Stimulated activated CD8-positive, alpha-beta memory T cell treated with anti-CD3 and anti-CD28 coated beads, Interleukin-7, amount 100 ng/mL, for 1 hour (primary cell): ENCODE data around the gene TRABD2B.

Experiments used
- DNase-seq, 2 donors: peaks; one replicate each; pipeline ENCODE4 v3.0.0-alpha.2; 2020; ENCODE audit warnings: low read depth in 2 of 2

TRABD2B gene

DNA sequence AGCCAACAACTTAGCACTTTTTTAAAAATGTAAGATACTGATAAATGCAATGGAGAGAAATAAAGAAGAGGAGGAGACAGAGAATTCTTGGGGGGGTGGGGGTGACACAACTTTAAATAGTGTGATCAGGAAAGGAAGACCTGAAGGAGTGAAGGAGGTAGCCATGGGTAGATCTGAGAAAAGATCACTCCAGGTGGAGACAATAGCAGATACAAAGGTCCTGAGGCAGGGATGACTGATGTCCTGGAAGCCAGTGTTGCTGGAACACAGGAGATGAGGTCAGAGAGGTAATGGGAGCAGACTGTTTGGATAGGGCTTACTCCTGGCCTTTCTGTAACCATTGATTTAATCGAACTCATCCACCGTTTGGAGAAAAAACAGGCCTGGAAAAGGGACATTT is 24.6 kb upstream of the TRABD2B start:
- DNase-seq = no peak

DNA sequence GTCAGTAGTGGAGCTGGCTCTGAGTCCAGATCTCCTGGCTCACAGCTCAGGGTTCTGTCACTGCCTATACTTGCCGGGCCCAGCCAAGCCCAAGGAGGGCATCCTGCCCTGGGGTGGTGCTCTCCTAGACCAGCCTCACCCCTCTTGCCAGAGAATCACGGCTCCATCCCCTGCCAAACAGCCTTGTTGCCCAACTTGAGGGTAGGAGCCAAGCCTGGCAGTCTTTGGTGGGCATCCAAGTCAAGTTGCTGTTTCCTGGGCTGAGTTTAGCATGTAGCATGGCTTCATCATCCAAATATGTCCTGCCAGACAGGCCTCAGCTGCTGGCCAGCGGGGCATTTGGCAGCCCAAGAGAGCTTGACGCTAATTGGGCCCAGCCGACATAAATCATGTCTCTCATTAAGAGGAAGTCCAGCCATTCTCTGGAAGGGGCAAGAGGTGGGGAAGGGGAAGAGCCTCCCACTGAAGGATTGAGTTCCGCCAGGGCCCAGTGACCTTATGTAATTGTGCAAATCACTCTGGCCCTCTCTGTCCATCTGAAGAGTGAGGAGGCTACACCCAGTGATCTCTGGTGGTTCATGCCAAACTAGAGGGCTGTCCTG is 22.6 kb upstream of the TRABD2B start:
- DNase-seq = no peak

DNA sequence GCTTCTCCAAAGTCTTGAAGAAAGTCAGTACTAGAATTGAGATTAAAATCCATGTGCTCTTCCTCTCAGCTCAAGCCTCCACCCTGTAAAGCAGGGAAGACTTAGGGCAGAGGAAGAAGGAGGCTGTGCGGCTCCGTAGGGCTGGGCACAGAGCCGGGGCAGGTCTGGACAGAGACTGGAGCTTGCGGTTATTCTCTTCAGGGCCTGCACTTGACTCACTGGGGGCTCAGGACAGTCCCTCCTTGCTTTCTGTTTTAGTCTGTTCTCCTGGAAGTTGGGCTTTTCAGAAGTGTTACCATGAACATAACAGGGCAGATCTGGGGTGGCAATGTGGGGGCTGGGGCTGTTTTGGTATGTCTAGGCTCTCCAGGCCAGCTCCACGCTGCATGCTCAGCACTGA is 21.6 kb upstream of the TRABD2B start:
- DNase-seq = no peak

DNA sequence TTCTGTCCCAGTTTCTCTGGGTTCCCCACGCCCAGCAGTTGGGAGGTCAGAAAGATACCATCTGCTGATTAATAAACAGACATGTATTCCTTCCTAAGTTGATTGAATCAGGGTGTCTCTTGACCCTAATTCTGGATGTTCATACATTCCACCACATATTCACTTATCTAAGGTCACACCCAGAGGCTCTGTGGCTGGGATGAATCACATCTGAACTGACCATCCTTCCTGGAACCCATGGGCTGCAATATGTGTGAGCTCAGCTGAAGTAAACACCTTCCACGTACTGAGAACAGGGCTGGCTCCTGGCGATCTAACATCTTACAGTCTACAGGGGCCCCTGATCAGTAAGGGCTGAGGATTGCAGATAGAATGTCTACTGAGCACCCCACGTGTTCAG is 20.5 kb upstream of the TRABD2B start:
- no peak for DNase-seq

DNA sequence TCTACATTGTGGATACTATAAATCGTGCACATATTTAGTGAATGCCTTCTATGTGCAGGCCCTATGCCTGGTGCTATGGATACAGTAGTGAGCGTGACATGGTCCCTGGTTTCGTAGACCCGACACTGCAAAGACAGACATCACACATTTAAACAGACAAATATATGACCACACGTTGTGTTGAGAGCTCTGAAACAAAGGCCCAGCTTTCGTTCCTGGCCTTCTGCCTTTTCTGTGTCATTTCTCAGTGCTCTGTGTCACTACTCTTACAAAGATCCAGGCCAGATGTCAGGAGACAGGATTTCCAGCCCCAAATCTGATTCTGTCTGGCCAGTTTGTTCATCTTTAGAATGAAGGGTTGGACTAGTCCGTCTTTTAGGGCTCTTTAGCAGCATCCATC is 19.3 kb upstream of the TRABD2B start:
- no peak for DNase-seq

DNA sequence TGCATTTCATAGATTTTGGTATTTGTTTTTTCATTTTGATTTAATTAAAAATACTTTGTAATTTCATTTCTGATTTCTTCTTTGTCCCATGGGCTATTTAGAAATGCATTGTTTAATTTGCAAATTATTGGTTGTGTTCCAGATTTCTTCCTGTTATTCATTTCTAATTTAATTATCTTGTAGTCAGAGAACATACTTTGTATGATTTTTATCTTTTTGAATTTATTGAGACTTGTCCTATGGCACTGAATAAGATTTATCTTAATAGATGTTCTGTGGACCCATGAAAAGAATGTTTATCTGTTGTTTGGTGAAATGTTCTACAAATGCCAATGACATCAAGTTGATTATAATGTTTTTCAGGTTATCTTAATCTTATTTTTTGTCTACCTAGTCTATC is 16.1 kb upstream of the TRABD2B start:
- no peak for DNase-seq

DNA sequence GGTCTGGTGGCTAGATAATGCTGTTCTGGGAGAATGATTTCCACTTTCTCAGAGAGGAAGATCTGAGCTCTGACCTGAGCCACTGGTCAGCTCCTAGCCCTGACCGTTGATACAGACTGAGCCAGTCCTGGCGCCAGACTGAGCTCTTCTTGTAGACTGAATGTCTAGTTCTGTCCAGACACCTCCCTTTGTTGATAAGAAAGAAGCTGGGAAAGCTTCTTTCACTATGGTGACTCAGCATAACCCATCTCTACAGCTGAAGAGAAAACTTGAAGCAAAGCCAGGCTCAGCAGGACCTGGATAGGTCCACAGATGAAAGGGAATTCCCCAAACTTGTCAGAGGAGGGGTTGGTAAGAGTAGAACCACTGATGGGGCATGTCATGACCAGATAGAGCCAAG is 9.9 kb upstream of the TRABD2B start:
- no peak for DNase-seq

DNA sequence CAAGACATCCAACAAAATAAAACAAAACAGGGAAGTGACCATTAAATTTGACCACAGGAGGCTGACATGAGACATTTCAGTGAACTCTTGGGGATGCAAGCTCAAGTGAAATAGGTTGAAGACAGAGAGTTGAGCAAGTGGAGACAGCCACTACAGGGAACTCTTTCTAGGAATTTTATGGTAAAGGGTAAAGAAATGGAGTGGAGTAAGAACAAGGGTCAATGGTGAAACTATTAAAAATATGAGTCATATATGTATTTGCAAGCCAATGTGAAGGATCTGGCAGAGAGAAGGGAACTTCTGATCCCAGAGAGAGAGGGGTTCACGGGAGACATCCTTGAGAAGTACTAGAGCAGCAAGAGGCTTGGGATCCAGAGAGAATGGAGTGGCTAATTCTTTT is 9.1 kb upstream of the TRABD2B start:
- DNase-seq = no peak

DNA sequence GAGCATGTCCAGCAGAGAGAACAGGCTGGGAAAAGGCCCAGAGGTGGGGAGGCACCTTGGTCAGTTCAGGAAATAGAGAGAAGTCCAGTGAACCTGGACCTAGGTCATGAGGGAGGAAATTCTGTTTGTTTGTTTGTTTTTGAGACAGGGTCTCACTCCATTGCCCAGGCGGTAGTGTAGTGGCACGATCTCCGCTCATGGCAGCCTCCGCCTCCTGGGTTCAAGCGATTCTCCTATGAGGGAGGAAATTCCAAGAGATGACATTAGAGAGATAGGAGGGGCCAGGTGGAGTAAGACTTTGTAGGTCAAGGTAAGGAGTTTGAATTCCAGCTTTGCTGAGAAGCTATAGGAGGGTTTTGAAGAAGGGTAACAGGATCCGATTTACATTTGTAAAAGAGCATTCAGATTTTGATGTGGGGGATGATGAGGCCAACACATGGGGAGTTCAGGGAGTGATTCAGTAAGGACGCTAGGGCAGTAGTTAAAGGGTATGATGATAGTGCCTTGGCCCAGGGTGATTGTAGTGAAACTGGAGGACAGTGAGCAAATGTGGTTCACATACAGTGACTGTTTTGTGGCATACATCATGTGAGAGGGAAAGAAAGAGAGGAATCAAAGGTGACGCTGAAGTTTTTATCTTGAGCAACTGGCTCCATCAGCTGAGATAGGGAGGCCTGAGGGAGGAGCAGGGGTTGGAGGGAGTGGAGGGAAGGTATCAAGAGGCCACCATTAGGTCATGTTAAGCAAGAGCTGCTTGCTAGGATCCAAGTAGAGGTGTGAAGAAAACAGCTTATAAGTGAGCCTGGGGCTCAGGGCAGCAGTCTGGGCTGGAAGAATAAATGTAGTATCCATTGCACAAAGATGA is 8.3 kb upstream of the TRABD2B start:
- no peak for DNase-seq

DNA sequence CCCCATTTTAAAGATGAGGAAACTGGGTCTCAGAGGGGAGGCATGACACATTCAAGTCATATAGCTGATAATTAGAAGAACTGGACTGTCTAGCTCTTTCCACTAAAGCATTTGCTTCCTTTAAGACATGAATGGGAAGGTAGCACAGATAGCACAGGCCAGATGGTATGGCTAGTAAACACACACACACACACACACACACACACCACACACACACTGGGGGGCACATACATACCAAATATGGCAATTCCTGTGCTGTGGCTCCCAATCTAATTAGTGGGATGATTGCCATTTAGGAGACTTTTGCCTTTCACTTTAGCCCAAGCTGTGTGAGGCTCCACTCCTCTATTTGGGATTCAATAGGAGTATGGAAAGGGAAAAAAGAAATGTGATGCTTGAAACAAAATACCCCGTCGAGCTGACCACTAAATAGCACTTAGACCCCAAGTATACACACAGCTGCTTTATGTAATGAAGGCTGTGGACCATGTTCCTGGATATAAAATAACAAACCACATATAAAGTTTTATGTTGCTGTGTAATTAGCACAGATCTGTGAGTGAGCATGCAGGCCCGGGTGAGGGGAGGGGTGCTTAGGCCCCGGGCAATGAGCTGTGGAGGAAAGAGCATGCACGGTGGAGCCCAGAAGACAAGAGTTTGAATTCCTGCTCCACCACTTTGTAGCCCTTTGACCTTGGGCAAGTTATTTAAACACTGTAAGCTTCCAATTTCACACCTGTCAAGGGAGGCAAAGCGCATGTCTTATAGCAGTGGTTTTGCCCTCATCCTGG is 6.8 kb upstream of the TRABD2B start:
- no peak for DNase-seq

DNA sequence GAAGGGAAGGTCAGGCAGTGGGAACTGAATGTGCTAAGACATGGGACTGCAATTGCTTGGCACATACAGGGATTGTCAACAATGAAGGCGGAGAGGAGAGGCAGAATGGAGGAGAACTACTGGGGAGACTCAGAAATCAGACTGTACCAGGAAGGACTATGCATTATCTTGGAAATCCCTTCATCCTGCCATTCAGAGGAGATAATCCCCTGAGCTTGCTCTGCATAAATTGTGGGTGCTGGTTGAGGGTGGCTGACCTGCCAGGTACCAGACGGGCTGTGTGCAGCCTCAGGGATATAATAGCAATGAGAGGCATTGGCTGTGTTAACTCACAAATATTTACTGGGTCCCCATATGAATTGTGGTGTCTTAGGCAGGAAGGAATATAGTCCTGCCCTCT is 5.0 kb upstream of the TRABD2B start:
- DNase-seq = no peak

DNA sequence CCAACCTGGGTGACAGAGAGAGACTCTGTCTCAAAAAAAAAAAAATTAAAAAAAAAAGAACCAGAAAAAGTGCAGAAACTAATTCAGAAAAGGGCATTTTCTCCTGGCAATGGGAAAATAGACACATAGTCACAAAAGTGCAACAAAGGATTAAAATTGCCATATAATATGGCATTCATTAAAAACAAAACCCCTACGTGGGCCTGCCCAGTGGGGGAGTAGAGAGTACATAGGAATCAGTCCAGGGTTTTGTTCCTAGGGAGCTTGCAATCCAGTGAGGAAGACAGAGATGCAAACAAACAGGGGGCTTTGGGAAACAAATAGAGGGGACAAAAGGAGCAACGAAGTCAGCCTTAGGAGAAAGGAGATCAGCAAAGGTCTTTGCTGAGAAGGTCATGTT is 4.5 kb upstream of the TRABD2B start:
- DNase-seq = no peak

DNA sequence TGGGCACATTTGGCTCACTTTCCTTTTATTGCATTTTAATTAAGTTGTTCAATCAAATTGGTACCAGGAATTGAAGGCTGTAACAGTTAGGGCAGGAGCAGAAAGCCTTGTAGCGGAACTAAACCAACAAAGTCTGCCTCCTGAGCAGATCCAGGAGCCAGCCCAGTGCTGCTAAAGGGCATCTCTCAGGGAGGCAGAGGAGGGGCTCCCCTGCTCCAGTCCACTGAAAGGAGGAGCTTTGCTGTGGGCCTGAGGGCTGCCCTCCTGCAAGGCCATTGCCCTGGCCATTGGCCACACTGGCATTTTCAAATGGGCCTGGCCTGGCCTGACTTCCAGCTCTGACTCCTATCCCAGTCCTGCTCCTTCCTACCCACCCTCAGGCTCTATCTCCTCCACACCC is 3.7 kb upstream of the TRABD2B start:
- DNase-seq = no peak

DNA sequence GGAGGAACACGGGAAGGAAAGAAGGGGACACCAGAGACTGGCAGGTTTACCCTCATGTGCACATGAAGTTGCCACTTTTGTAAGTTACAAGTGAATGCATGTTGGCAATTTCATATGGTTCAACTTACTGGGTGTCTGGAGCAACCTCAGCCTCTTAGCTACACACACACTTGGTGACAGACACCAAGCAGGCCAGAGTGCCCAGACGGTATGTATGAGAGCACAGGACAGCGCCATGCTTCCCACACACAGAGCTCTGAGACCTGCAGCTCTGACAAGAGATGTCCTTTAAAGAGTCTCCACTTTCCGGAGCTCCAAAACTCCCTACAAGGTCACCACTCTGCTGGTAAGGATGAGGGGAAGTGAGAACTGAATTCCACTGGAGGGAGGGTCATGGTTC is 1.9 kb upstream of the TRABD2B start:
- DNase-seq = no peak

DNA sequence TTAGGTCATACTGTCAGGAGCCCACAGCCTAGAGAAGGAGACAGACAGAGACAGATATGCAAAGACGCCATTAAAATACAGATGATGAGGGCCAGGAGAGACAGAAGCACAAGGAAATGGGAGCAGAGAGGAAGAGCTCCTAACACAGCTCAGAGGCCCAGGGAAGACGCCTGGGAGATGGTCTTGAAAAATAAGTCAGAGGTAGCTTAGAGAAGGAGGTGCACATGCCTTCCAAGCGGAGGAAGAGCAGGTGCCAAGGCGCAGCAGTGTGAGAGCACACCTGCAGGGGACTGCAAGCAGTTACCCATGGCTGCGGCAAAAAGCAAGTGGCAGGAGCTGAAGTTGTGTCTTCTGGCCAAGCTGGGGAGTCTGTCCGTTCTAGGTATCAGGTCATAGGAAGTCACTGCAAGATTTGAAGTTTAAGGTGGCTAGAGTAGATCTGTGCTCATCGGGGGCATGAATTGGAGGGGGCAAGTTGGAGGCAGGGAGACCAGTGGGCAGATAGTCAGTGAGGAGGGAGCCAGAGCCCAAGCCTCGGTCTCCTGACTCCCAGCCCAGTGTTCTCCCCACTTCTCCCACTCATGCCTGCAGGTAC is 1.3 kb upstream of the TRABD2B start:
- DNase-seq = no peak

DNA sequence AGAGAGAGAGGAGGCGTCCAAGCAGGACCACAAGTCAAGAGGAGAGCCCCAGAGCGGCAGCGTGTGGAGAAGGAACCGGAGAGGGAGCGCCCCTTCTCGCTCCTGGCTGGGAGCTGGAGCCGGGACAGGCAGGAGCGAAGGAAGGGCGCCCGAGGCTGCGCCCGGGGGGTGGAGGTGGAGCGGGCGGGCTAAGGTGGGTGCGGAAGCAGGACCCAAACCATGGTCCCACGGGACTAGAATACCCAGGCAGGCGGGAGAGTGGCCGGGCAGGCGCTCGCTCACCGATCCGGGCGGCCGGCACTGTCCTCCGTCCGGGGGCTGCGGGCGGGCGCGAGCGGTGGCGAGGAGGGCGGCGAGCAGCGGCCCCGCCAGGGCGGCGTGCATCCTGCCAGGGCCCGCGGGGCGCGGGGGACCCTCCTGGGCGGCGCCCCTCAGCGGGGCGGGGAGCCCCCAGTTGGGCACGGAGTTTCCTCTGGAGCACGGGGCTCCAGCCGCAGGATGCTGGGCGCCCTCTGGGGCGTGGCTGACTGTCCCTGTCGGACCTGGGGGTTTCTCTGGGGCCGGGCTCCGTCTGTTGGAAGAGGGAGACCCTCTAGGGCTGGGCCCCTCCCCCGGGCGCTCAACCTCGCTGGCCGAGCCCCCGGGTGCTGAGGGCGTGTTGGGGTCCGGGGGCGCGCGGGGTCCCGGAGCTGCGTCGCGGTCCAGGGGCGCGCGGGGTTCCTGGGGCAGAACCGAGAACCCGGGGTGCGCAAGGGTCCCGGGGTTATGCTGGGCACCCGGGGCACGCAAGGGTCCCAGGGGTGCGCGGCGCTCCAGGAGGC is 569 bp downstream of the TRABD2B start:
- no peak for DNase-seq

DNA sequence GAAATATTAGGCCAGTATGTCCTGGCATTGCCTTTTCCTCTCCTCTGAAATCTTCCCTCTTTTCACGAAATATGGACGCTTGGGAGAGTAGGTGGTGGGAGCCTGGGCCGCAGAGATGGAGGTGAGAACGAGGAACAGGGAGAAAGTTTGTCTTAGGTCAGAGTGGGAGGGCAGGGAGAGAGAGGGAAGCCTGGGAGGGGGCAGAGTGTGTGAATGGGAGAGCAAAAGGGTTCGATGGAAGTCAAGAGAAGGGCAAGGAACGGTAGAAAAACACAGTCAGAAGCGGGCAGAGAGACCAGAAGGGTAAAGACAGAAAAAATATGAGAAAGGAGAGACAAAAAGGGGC is 1.2 kb downstream of the TRABD2B start:
- DNase-seq = no peak

DNA sequence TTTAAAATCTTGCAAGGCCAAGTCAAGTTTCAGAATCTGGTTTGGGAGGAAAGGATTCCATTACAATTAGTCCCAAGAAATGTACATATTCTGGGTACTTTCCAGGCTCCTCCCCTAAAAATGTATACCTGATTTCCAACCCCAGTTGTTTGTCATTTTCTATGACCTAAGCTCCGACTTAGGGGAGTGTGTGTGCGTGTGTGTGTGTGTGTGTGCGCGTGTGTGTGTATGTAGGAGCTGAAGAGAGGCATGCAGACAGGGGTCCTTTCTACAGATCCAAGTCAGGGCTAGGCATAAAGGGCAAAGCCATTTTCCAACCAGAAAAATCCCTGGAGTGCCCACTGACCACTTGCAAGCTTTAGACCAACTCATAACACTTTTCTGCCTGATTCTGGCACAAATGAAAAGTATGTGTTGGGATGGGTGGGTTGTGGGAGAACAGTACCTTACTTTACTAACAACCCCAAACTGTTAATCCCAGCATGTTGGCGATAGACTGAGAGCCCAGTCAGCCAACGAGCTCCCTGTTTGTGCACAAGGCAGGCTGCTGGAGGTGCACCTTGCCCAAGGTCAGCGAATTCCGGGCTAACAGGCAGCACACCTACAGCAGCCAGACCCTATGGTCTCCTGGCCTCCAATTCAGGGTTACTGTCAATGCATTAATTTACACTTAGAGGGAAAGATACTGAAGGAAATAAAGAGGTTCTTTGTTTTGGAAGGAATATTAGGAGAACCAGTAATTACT is 1.7 kb downstream of the TRABD2B start:
- DNase-seq = no peak

DNA sequence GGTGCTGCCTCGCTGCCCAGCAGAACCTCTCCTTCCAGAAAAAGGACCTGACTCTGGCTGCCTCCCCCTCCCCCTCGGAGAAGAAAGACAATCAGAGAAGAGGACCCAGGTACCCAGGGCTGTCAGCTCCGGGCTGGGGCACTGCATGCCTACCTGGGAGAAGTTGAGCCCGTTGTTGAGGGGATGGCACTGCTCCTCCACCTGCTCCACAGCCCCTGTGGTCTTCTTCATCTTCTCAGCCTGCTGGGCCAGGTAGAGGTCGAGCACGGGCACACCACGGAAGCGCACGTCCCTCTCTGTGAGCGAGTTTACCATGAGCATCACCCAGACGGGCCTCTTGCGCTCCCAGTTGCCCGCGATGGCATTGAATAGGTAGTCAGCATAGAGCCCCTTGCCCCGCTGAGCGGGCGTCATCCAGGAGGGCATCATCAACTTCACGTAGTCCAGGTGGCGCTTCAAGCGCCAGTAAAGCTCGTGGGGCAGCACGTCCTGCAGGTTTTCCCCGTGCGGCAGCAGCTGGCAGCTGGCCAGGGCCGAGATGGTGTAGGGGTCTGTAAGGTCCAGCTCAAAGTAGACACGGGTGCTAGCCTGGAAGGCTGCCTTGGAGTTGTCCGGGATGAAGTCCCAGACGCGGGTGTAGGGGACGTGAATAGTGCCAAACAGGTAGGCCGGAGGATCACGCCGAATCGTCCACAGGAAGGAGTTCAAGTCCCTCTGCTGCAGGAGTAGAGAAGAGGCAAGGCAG is 3.1 kb downstream of the TRABD2B start:
- no peak for DNase-seq

DNA sequence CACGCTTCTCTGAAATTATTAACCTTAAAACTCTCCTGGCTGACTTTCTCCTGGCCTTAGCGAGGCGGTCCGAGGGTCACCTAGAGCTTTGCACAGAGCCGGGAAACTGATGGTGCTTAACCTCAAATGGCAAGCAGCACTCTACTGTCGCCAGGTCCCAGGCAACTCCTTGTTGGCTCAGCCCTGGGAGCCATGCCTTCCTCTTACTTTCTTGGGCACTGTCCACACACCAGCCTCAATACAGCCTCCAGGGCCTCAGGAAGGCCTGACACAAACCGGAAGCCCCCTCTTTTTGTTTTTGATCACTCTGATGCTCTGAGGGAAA is 3.8 kb downstream of the TRABD2B start:
- DNase-seq = no peak
